Lung (tissue), 12 donors: Measurements from ENCODE around the gene SIL1. TPM values are rescaled to one million over a fixed set of nuclear protein-coding genes. Genes with fewer than 3 reads are reported as not detected.
A peak's percentile ranks its signal among the peaks of the same experiment; 100 is the strongest.

Experiments used
- ATAC-seq: fragments of 200-7000 bp; cut with Tn5 transposase; one replicate; pipeline ENCODE4 v1.9.1; 2020; ENCODE audit warnings: moderate number of reproducible peaks; ENCODE audit not compliant: insufficient read depth, low FRiP score
- DNase-seq, 3 donors: peaks; one replicate each; pipeline ENCODE4 v3.0.0-alpha.2; 2013 to 2017
- H3K27ac ChIP-seq, 2 donors: one replicate each; pipeline ENCODE4 v1.5.1; 2013; ENCODE audit warnings: mild to moderate bottlenecking in 2 of 2, moderate library complexity in 2 of 2, control low read depth in 1 of 2, inconsistent platforms in 1 of 2, low read depth in 1 of 2, low read length in 1 of 2
- H3K27me3 ChIP-seq, 3 donors: one replicate each; pipeline ENCODE4 v1.5.1; 2013; ENCODE audit warnings: low read length in 2 of 3; ENCODE audit not compliant: control insufficient read depth in 3 of 3, insufficient read depth in 3 of 3
- H3K36me3 ChIP-seq, 4 donors: one replicate each; pipeline ENCODE4 v1.5.1; 2013; ENCODE audit warnings: low read length in 4 of 4, mild to moderate bottlenecking in 1 of 4, moderate library complexity in 1 of 4; ENCODE audit not compliant: control insufficient read depth in 4 of 4, insufficient read depth in 4 of 4
- H3K4me1 ChIP-seq, 5 donors: one replicate each; pipeline ENCODE4 v1.5.1; 2013; ENCODE audit warnings: low read length in 5 of 5, mild to moderate bottlenecking in 2 of 5, moderate library complexity in 1 of 5; ENCODE audit not compliant: control insufficient read depth in 5 of 5, insufficient read depth in 5 of 5
- H3K4me3 ChIP-seq: one replicate; pipeline ENCODE4 v1.5.1; 2013; ENCODE audit warnings: mild to moderate bottlenecking, control low read depth, moderate library complexity
- H3K9ac ChIP-seq, 2 donors: one replicate each; pipeline ENCODE4 v1.5.1; 2013; ENCODE audit warnings: low read length in 2 of 2, control low read depth in 1 of 2; ENCODE audit not compliant: insufficient read depth in 1 of 2
- H3K9me3 ChIP-seq, 4 donors: one replicate each; pipeline ENCODE4 v1.5.1; 2013; ENCODE audit warnings: low read length in 3 of 4, mild to moderate bottlenecking in 1 of 4, moderate library complexity in 1 of 4; ENCODE audit not compliant: control insufficient read depth in 4 of 4, insufficient read depth in 3 of 4
- CTCF ChIP-seq: IDR thresholded peaks from 2 replicates; pipeline ENCODE4 v1.5.1; 2012; ENCODE audit warnings: mild to moderate bottlenecking; ENCODE audit errors: control extremely low read depth, extremely low read depth
- WGBS, 2 donors: extraction: QIAGEN DNeasy Blood & Tissue Kit; methylation state at CpG; one replicate each; pipeline ENCODE4 v1.1.7; 2013; 5-methylcytosine and 5-hydroxymethylcytosine counted together
- polyA plus RNA-seq, 2 donors: library from polyadenylated mRNA; stranded (reverse); fragments of 200-250 nt; gene quantifications; one replicate each; pipeline ENCODE4 v1.2.1, GENCODE V29; 2013
- total RNA-seq, 2 donors: library from RNA; depleted of rRNA in 1 of 2; stranded (reverse); fragments of >200 nt in 1 of 2; gene quantifications; one replicate each; pipeline ENCODE4 v1.2.1, GENCODE V29; 2014 to 2021
- donor health status: control.
- donor health status: control.
- donor health status: Bipolar disorder and iron deficiency.
- donor health status: healthy.
- donor health status: DM: yes; HTN: yes; CAD: no.

Gene SIL1
- total and polyA plus RNA-seq, 4 donors: 38.5 to 109 (median 78.4) TPM

- H3K9ac ChIP-seq: no peak overlapping the region
Observed at GRCh38 chr5:139104577-139105276, 93.4 kb downstream of the SIL1 start.

GRCh38 chr5:139103762-139104161 is 94.4 kb downstream of the SIL1 start:
- DNase-seq (no peak), ATAC-seq (no peak)
- Histone ChIP-seq H3K9me3 (no peaks in the 10 kb centered on the region), H3K27me3 (no peaks in the 10 kb centered on the region), H3K4me3 (no peak overlapping the region), H3K27ac (no peak overlapping the region), H3K4me1 (peaks cover 0 to 39% (median 20%) of the 10 kb centered on the region in 5 donors), H3K36me3 (peaks cover 0 to 1% (median 0%) of the 10 kb centered on the region in 4 donors), H3K9ac (no peak overlapping the region)
- TF ChIP-seq CTCF: no peak

More at GRCh38 chr5:139104577-139105276, 93.4 kb downstream of the SIL1 start:
- ATAC-seq (peak; percentile 78), DNase-seq (peak; percentile 43 to 71 (median 71))
- no peak for TF ChIP-seq CTCF
- Histone ChIP-seq H3K36me3 (peaks cover 0 to 1% (median 0%) of the 10 kb centered on the region in 4 donors), H3K27ac (peak overlapping the region in 1 of 2 donors; percentile 57), H3K4me1 (peaks cover 0 to 46% (median 21%) of the 10 kb centered on the region in 5 donors), H3K27me3 (no peaks in the 10 kb centered on the region), H3K4me3 (no peak overlapping the region), H3K9me3 (no peaks in the 10 kb centered on the region)
- 75 to 78% methylated on average over 10 of the region's 10 CpGs for WGBS, 2 donors

GRCh38 chr5:139100825-139101224 is 97.3 kb downstream of the SIL1 start:
- Histone ChIP-seq H3K9ac (no peak overlapping the region), H3K36me3 (peaks cover 0 to under 1% (median 0%) of the 10 kb centered on the region in 4 donors), H3K4me1 (peaks cover 0 to 19% (median 11%) of the 10 kb centered on the region in 5 donors), H3K27ac (no peak overlapping the region), H3K9me3 (no peaks in the 10 kb centered on the region), H3K4me3 (no peak overlapping the region), H3K27me3 (no peaks in the 10 kb centered on the region)
- ATAC-seq: no peak
- WGBS, 2 donors: 94 to 97% methylated on average over 3 of the region's 3 CpGs
- TF ChIP-seq CTCF: no peak
- no peak for DNase-seq
